PC-3 (cell line): ENCODE results near the gene TEDC1.

Experiments used
- EZH2 ChIP-seq: fragments of 300-600 bp; sonication (generic); IDR thresholded peaks from one replicate; pipeline ENCODE4 v1.6.1; 2017; ENCODE audit warnings: antibody characterized with exemption, mild to moderate bottlenecking, low read length; ENCODE audit not compliant: unreplicated experiment
- EZH2phosphoT487 ChIP-seq: fragments of 300-600 bp; sonication (generic); IDR thresholded peaks from 2 replicates; pipeline ENCODE4 v1.6.1; 2018; ENCODE audit warnings: mild to moderate bottlenecking, antibody characterized with exemption, low read length, borderline replicate concordance
- TF ChIP-seq, protein P1 (sequence below): fragments of 300-600 bp; sonication (generic); conservative IDR thresholded peaks from 2 replicates; pipeline ENCODE4 v1.5.1; 2017; ENCODE audit warnings: antibody characterized with exemption, low read depth, mild to moderate bottlenecking, low read length

DNA sequence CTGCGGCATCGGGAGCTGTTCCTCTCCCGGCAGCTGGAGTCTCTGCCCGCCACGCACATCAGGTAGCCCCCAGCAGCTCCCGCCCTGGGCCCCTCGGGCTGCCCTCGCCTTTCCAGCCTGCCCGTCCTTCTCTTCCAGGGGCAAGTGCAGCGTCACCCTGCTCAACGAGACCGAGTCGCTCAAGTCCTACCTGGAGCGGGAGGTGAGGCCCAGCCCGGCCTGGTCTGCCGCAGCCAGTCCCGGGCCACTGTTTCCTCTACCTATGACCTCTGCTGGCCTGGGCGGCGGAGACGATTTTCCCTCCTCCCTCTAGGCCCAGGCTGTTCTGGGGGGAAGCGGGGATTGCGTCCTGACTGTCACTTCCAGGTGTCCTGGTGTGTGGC is 40.9 kb upstream of the TEDC1 start:
- TF ChIP-seq, protein P1, sequence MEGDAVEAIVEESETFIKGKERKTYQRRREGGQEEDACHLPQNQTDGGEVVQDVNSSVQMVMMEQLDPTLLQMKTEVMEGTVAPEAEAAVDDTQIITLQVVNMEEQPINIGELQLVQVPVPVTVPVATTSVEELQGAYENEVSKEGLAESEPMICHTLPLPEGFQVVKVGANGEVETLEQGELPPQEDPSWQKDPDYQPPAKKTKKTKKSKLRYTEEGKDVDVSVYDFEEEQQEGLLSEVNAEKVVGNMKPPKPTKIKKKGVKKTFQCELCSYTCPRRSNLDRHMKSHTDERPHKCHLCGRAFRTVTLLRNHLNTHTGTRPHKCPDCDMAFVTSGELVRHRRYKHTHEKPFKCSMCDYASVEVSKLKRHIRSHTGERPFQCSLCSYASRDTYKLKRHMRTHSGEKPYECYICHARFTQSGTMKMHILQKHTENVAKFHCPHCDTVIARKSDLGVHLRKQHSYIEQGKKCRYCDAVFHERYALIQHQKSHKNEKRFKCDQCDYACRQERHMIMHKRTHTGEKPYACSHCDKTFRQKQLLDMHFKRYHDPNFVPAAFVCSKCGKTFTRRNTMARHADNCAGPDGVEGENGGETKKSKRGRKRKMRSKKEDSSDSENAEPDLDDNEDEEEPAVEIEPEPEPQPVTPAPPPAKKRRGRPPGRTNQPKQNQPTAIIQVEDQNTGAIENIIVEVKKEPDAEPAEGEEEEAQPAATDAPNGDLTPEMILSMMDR = no peak
- TF ChIP-seq EZH2phosphoT487 (no peak), EZH2 (no peak)
